T-helper 2 cell (primary cell): Measurements from ENCODE around the gene BPHL.
"Not testable (repeated sequence)": the region's sequence is repeated elsewhere in the genome, so short reads cannot be mapped to it uniquely, and the experiment has no call there.

Source experiments
- DNase-seq, 5 experiments: peaks; one replicate each; pipeline versions ENCODE4 v3.0.0 to v3.0.0-alpha.2; 2012 to 2022

The BPHL gene

DNA sequence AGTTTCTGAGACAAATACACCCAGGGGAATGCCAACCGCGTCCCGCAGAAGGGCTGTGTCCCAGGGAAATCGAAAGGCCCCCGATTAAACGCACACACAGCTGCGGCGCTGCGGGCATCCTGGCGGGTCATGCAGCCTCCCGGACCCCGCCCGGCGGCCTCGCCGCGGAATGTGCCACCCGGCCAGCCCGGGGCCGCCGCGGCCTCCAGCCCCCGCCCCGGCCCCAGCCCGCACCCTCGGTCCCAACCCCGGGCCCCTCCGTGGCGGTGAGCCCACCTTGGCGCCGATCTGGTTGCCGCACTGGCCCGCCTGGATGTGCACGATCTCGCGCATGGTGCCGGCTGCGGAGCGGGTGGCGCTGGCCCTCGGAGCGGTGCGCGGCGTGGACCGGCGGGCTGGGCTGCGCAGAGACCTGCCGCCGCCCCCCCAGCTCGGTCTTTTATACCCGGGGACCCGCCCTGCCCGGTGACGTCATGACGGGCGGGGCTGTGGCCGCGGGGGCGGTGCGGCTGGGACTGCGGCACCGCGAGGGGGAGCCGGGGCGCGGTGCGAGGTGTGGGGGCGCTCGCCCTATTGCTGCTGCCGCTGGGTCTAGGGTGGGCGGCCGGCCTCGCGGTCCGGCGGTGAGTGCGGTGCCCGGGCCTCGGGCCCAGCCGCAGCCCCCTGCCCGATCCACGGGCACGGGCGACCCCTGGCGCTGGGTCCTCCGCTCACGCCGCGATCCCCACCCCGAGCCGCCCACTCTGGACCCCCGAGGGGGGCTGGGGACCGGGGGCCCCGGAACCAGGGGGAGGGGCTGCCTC lies 38.8 kb downstream of the BPHL start, which contains the start of gene TUBB2A:
TUBB2A (minus strand) TSS at position 414 of the 803 bp plus-strand sequence; CDS start at position 333, 81 bp downstream.
- peak; percentile 76 to 88 (median 83) for DNase-seq

DNA sequence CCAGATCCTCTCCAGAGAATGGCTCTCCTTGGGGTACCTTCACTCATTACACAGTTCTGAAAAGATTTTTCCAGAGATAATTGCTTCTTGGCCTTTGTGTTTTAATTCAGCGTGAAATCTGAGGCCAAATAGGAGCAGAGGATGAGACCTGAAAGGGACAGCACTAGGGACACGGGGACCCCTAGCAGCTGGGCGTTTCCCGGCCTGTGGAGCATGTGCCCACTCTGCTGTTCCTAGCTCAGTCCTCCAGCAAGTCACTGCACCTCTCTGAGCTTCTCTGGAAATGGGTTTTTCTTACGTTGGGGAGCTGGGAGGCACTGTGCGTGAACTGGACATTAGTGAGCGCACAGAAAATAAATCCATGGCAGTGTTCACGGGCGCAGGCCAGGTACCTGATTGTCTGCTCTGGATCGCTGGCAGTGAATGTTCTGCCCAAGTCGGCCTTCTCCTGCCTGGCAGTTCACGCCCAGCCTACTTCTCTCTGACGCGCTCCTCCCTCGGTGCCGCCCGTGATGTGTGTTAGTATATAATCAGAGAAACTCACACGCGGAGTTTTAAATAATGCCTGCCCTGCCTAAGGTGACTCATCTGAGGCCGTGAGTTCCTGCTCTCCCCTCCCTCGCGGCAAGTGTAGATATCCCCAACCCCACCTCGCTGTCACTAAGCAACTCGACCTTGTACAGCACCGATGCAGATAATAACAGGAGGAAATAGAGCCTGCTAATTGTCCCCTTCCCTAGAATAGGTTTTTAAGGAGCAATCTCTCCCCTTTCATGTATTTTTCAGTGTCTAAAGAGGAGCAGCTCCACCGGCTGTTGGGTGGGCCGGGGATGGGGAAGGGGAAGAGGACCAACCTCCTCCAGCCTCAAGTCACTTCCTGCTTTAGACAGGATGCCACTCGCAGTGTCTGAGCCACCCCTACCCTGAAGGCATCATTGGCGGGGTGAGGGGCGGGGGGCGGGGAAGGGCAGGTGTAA lies 41.6 kb downstream of the BPHL start:
- DNase-seq: peak; percentile 17 to 72 (median 53)

GRCh38 chr6:3162067-3162497 lies 43.6 kb downstream of the BPHL start:
- peak in 1 of 5 experiments; percentile 26 for DNase-seq

DNA sequence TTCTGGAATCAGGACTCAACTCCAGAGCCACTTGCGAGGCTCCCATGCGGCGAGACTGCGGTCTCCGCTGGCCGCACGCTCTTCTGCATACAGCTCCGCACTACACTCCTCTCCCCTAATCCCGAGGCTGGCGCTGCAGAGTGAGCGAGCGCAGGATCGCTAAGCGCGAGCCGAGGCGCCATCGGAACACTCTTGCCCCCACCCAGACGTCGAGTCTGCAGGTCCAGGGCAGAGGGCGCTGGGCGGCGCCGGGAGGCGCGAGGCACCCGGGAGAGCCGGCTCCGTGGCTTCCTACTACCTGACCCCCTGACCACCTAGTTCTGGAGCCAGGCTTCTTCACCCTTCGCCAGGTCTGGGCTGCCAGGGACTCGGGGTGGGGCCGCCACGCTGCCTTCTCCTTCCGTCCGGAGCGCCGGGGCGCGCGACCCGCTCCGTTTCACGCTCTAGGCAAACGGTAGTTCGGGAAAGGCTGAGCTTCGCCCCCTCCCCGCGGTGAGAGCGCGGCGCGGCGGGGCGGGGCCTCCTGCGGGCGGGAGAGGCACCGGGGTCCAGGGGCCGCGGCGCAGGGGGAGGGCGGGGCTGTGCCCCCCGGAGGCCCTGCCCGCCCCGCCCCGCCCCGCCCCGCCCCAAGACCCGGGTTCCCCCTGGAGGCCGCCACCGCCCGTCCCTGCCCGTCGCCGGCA lies 44.2 kb downstream of the BPHL start:
- DNase-seq: peak; percentile 27 to 61 (median 56)

DNA sequence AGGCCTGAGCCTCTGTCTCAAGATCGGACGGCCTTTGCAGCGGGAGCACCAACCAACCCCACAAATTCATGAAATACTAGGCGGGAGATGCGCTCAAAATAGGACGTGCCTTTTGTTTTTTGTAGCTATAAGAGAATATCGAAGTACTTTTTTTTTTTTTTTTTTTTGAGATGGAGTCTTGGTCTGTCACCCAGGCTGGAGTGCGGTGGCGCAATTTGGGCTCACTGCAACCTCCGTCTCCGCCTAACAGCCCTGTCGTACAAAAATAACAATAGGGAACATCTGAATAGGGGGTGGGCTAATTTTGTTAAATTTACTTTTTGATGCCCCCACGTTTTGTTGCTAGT lies 44.7 kb downstream of the BPHL start:
- no peak for DNase-seq

- DNase-seq: no peak
These were observed 45.9 kb downstream of the BPHL start for GRCh38 chr6:3164388-3164787.

DNA sequence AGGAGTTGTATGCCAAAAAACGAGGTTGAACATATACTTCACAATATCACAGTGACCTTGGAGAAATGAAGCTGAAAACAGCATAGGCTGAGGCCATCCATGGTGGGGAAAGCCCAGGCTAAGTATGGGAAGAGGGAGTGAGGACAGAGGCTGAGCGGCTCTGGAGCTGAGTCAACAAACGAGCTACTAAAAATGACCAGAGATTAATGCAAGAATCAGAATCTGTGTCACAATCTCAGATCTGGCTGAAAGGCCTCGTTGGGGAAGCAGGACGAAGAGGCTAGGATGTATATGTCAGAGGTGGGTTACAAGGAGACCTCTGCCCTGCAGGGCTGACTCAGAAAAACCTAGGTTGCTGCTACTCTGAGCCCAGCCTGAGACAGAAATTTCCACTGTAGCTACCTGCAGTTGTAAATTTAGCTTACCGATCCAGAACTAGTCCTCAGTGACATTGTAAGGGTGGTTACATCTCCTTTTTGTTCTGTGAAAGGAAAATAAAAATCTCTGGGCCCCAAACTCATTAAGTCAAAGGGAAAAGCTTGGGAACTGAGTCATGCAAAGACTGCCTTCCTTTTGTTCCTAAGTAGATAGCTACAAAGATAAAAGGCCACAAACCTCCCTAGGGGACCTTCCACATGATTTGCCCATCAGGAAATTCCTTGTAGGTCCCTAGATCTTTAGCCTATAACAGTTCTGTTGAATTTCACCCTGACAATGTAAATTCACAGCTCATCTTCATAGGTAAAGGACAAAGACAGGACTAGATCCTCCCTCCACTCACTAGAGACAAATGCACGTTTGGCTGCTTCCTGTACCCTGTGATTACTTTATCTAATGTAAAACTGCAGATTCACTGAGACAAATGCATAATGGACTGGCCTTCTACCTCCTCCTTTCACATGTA lies 47.4 kb downstream of the BPHL start:
- no peak for DNase-seq

DNA sequence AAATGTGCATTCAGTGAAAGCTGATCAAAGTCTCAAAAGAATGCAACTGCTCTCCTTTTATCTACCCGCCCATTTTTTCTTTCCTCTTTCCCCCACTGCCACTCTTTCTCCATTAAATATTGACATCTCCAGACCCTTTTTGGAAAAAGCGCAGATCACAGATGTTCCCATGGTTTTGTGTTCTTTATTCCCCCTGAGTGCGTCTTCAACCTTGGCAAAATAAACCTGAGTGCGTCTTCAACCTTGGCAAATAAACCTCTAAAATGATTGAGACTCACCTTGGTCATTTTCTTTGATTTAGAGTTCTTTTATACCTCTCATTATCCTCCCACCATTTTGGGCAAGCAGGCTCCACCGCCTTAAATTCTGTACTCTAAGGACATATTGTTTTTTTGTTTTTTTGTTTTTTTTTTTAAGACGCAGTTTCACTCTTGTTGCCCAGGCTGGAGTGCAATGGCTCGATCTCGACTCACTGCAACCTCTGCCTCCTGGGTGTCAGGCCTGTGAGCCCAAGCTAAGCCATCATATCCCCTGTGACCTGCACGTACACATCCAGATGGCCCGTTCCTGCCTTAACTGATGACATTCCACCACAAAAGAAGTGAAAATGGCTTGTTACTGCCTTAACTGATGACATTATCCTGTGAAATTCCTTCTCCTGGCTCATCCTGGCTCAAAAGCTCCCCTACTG lies 48.2 kb downstream of the BPHL start:
- not testable (repeated sequence) for DNase-seq

DNA sequence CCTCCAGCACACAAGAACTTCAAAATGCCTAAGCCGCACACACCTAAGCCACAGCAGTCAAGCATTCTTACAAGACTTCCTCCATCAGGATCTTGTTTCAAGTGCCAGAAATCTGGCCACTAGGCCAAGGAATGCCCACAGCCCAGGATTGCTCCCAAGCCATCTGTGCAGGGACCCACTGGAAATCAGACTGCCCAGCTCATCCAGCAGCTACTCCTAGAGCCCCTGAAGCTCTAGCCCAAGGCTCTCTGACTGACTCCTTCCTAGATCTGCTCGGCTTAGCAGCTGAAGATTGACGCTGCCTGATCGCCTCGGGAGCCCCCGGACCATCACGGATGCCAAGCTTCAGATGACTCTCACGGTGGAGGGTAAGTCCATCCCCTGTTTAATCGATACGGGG lies 49.5 kb downstream of the BPHL start:
- not testable (repeated sequence) for DNase-seq

GRCh38 chr6:3170676-3171075 lies 52.2 kb downstream of the BPHL start:
- DNase-seq: not testable (repeated sequence)

DNA sequence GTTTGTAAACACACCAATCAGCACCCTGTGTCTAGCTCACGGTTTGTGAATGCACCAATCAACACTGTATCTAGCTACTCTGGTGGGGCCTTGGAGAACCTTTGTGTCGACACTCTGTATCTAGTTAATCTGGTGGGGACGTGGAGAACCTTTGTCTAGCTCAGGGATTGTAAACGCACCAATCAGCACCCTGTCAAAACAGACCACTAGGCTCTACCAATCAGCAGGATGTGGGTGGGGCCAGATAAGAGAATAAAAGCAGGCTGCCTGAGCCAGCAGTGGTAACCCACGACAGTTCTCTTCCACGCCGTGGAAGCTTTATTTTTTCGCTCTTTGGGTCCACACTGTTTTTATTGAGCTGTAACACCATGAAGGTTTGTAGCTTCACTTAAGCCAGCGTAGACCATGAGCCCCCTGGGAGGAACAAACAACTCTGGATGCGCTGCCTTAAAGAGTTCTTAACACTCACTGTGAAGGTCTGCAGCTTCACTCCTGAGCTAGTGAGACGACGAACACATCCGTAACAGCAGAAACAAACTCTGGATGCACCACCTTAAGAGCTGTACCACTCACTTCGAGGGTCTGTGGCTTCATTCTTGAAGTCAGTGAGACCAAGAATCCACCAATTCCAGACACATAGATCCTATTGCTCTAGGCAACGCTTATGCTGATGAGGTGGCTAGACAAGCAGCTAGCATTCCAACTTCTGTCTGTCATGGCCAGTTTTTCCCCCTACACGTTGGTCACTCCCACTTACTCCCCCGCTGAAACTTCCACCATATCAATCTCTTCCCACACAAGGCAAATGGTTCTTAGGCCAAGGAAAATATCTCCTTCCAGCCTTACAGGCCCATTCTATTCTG lies 53.0 kb downstream of the BPHL start:
- DNase-seq: not testable (repeated sequence)

DNA sequence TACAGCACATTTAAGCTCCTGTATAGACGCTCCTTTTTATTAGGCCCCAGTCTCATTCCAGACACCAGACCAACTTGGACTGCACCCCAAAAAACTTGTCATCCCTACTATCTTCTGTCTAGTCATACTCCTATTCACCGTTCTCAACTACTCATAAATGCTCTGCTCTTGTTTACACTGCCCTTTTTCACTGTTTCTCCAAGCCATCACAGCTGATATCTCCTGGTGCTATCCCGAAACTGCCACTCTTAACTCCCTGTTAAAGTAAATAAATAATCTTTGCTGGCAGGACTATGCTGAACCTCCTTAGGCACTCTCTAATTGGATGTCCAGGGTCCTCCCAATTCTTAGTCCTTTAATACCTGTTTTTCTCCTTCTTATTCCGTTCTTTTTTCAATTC lies 54.3 kb downstream of the BPHL start:
- not testable (repeated sequence) for DNase-seq

DNA sequence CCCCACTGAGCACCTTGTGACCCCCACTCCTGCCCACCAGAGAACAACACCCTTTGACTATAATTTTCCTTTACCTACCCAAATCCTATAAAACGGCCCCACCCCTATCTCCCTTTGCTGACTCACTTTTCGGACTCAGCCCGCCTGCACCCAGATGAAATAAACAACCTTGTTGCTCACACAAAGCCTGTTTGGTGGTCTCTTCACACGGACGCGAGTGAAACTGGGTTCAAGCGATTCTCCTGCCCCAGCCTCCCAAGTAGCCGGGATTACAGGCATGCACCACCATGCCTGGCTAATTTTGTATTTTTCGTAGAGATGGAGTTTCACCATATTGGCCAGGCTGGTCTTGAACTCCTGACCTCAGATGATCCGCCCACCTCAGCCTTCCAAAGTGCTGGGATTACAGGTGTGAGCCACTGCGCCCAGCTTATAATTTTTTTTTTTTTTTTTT lies 55.2 kb downstream of the BPHL start:
- not testable (repeated sequence) for DNase-seq

DNA sequence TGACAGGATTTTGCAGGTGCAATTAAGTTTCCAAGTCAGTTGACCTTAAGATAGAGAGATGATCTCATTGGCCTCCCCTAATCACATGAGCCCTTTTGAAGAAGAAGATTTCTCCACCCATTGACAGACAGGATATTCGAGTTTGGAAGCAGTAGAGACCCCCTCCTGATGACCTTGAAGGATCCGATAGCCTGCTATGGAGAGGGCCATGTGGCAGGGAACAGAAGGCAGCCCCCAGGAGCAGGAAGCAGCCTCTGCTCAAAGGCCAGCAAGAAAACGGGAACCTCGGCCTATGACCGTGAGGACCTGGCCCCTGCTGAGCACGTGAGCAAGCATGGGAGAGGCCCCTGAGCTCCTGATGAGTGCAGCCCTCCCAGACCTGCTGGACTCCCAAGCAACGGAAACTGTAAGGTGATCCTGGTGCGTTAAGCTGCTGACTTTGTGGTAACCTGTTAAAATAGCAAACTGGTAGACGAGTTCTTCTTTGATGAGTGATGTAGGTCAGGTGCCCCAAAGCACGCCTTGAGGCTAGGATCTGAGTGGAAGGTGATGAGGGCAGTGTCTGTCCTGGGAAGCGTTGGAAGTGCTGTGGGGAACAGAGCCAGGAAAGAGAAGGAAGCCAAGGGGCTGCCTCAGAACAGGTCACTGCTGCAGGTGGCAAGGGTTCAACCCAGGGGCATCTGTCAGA lies 57.3 kb downstream of the BPHL start:
- no peak for DNase-seq

DNA sequence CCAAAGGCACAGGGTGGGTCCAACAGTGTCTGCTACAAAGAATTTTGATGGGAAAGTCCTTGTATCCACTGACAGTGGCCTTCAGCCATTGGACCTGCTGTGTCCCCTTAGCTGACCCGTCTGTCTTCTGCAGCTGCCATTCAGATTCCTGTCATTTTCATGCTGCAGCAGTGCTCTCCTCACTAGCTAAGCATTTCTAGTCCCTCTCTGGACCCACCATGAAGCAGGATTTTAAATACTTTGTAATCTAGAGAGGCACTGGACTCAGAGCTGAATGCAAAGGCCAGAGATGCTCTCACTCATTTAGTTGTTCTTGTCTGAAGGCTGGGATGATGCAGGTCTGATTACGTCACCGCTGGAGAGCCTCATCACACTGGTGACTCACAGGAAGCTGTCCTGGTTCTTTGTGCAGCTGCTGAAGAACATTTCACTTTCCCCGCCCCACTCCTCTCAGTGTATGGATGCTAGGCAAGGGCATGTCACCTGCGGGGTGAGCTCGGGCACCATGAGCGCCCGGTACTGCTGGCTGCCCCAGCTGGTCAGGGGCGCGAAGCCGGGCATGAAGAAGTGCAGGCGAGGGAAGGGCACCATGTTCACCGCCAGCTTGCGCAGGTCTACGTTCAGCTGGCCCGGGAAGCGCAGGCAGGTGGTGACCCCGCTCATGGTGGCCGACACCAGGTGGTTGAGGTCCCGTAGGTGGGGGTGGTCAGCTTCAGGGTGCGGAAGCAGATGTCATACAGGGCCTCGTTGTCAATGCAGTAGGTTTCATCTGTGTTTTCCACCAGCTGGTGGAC lies 58.2 kb downstream of the BPHL start:
- DNase-seq: peak in 1 of 5 experiments; percentile 27

- DNase-seq: not testable (repeated sequence)
These were observed 60.2 kb downstream of the BPHL start for GRCh38 chr6:3178666-3179065.

DNA sequence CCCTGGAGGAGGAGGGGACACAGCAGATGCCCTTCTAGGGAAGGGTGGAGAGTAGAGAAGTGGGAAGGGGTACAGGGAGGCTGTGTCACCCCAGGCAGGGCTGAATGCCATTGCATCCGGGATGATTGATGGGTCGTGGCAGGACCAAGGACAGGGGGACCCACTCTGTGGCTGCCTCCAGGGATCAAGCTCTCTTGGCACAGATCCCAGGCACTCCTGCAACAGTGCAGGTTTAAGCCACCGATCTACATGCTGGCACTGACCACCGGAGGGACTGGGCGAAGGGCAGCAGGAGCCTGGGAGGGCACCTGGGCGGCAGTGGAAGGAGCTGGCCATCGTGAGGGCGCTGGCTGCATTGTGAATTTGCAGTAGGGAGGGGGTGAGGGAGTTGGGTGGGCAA lies 61.4 kb downstream of the BPHL start:
- not testable (repeated sequence) for DNase-seq

DNA sequence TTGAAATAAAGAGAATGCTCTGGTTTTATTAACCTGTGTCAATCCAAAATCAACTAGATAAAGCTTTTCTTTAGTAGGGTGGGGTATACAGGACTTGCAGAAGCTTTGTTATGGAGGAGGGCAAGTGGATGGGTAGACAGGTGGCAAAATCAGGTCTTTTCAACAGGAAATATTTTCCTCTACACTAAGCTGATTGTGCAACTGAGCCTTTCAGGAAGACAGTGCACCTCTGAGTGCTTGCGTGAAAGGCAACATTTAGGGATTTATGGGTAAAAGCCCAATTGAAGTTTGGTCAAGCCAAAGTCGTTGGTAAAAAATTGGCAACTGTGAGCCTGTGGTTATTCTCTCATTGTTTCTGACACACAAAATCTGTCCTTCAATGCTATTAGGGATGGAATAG lies 62.6 kb downstream of the BPHL start:
- no peak for DNase-seq
